WTC11 (cell line): Measurements from ENCODE around the gene GALT. TPM values are rescaled to one million over a fixed set of nuclear protein-coding genes. Genes with fewer than 3 reads are reported as not detected.

ENCODE experiments used
- ATAC-seq: fragments of 200-7000 bp; cut with Tn5 transposase; 2 replicates; pipeline ENCODE4 v1.10.0; 2021; ENCODE audit warnings: mild to moderate bottlenecking, moderate library complexity
- CTCF ChIA-PET: fragments of 300-600 bp; sonication (Branson Sonifier 250); formaldehyde crosslinking; loops from one replicate; lab custom pipeline; 2021; ENCODE audit warnings: antibody characterized with exemption; lab: Charles Lee
- POLR2A ChIA-PET: fragments of 350-600 bp; sonication (Branson Sonifier 250); formaldehyde crosslinking; loops from one replicate; lab custom pipeline; 2021; ENCODE audit warnings: antibody characterized with exemption; lab: Charles Lee
- DNase-seq: peaks from one replicate; pipeline ENCODE4 v3.0.0; 2021; ENCODE audit warnings: low spot score
- H3K27ac Mint-ChIP-seq: 2 replicates; pipeline ENCODE4 v1.8.0; 2021; ENCODE audit warnings: mixed read lengths
- H3K27me3 Mint-ChIP-seq: 2 replicates; pipeline ENCODE4 v1.8.0; 2021; ENCODE audit warnings: low read depth, mild to moderate bottlenecking, moderate library complexity, mixed read lengths
- H3K36me3 Mint-ChIP-seq: 2 replicates; pipeline ENCODE4 v1.8.0; 2021; ENCODE audit warnings: mixed read lengths
- H3K4me1 Mint-ChIP-seq: 2 replicates; pipeline ENCODE4 v1.8.0; 2022; ENCODE audit warnings: mixed read lengths
- H3K4me3 Mint-ChIP-seq: 2 replicates; pipeline ENCODE4 v1.8.0; 2021; ENCODE audit warnings: mild to moderate bottlenecking, moderate library complexity, mixed read lengths
- H3K9me3 Mint-ChIP-seq: 2 replicates; pipeline ENCODE4 v1.8.0; 2021; ENCODE audit warnings: mixed read lengths
- CBFB ChIP-seq: sonication (generic); formaldehyde crosslinking; IDR thresholded peaks from 2 replicates; pipeline ENCODE4 v1.8.1; 2022; ENCODE audit warnings: mild to moderate bottlenecking, low read depth, missing genetic modification reagents
- ETV6 ChIP-seq: sonication (generic); formaldehyde crosslinking; IDR thresholded peaks from 2 replicates; pipeline ENCODE4 v1.8.1; 2022; ENCODE audit warnings: mild to moderate bottlenecking, missing genetic modification reagents
- FOXK1 ChIP-seq: sonication (generic); formaldehyde crosslinking; IDR thresholded peaks from 2 replicates; pipeline ENCODE4 v1.8.0; 2022; ENCODE audit warnings: mild to moderate bottlenecking, moderate library complexity, missing genetic modification reagents
- FOXP1 ChIP-seq: sonication (generic); formaldehyde crosslinking; IDR thresholded peaks from 2 replicates; pipeline ENCODE4 v1.8.0; 2022; ENCODE audit warnings: missing genetic modification reagents, mild to moderate bottlenecking, moderate library complexity, borderline replicate concordance
- HMGA2 ChIP-seq: fragments of 250-450 bp; sonication (Bioruptor Pico); IDR thresholded peaks from 2 replicates; pipeline ENCODE4 v1.4.0; 2021; ENCODE audit warnings: mild to moderate bottlenecking, moderate library complexity
- RORB ChIP-seq: fragments of 250-450 bp; sonication (Bioruptor Pico); IDR thresholded peaks from 2 replicates; pipeline ENCODE4 v1.9.0; 2021; ENCODE audit warnings: mild to moderate bottlenecking
- SMAD3 ChIP-seq: sonication (generic); formaldehyde crosslinking; IDR thresholded peaks from 2 replicates; pipeline ENCODE4 v1.8.0; 2022; ENCODE audit warnings: missing genetic modification reagents, mild to moderate bottlenecking, borderline replicate concordance
- SOX15 ChIP-seq: fragments of 250-450 bp; sonication (Bioruptor Pico); IDR thresholded peaks from 2 replicates; pipeline ENCODE4 v1.9.0; 2021; ENCODE audit warnings: mild to moderate bottlenecking
- TEAD4 ChIP-seq: sonication (generic); formaldehyde crosslinking; IDR thresholded peaks from 2 replicates; pipeline ENCODE4 v1.8.0; 2022; ENCODE audit warnings: mild to moderate bottlenecking, missing genetic modification reagents
- TP53 ChIP-seq: sonication (generic); formaldehyde crosslinking; IDR thresholded peaks from 2 replicates; pipeline ENCODE4 v1.8.1; 2023; ENCODE audit warnings: mild to moderate bottlenecking, missing genetic modification reagents
- ZNF121 ChIP-seq: sonication (generic); formaldehyde crosslinking; IDR thresholded peaks from 2 replicates; pipeline ENCODE4 v1.8.0; 2023; ENCODE audit warnings: missing genetic modification reagents
- ZNF219 ChIP-seq: sonication (generic); formaldehyde crosslinking; IDR thresholded peaks from 2 replicates; pipeline ENCODE4 v1.8.0; 2023; ENCODE audit warnings: missing genetic modification reagents, mild to moderate bottlenecking, borderline replicate concordance
- ZNF232 ChIP-seq: sonication (generic); formaldehyde crosslinking; IDR thresholded peaks from 2 replicates; pipeline ENCODE4 v1.8.0; 2022; ENCODE audit warnings: mild to moderate bottlenecking, missing genetic modification reagents
- ZNF263 ChIP-seq: sonication (generic); formaldehyde crosslinking; IDR thresholded peaks from 2 replicates; pipeline ENCODE4 v1.8.1; 2022; ENCODE audit warnings: low read depth, mild to moderate bottlenecking, moderate library complexity, missing genetic modification reagents
- total RNA-seq: library from RNA; stranded (reverse); gene quantifications from 3 replicates; pipeline ENCODE4 v1.2.3, GENCODE V29; 2021
- TF ChIP-seq, protein P1 (sequence below): sonication (generic); formaldehyde crosslinking; IDR thresholded peaks from 2 replicates; pipeline ENCODE4 v1.8.0; 2022; ENCODE audit warnings: mild to moderate bottlenecking, missing genetic modification reagents
- TF ChIP-seq, protein P2 (sequence below): fragments of 200-600 bp; IDR thresholded peaks from 2 replicates; pipeline ENCODE4 v1.8.0; 2022; ENCODE audit warnings: antibody characterized with exemption
- TF ChIP-seq, protein P3 (sequence below): fragments of 250-450 bp; sonication (Bioruptor Pico); IDR thresholded peaks from 2 replicates; pipeline ENCODE4 v1.9.0; 2021; ENCODE audit warnings: mild to moderate bottlenecking, borderline replicate concordance
- TF ChIP-seq, protein P4 (sequence below): sonication (generic); formaldehyde crosslinking; IDR thresholded peaks from 2 replicates; pipeline ENCODE4 v1.8.1; 2023; ENCODE audit warnings: mild to moderate bottlenecking, moderate library complexity, missing genetic modification reagents
- TF ChIP-seq, protein P5 (sequence below): sonication (generic); formaldehyde crosslinking; IDR thresholded peaks from 2 replicates; pipeline ENCODE4 v1.8.1; 2023; ENCODE audit warnings: mild to moderate bottlenecking, missing genetic modification reagents, borderline replicate concordance

The GALT gene
- total RNA-seq, 1 experiment from 2014 or later, result 39.7 TPM

DNA sequence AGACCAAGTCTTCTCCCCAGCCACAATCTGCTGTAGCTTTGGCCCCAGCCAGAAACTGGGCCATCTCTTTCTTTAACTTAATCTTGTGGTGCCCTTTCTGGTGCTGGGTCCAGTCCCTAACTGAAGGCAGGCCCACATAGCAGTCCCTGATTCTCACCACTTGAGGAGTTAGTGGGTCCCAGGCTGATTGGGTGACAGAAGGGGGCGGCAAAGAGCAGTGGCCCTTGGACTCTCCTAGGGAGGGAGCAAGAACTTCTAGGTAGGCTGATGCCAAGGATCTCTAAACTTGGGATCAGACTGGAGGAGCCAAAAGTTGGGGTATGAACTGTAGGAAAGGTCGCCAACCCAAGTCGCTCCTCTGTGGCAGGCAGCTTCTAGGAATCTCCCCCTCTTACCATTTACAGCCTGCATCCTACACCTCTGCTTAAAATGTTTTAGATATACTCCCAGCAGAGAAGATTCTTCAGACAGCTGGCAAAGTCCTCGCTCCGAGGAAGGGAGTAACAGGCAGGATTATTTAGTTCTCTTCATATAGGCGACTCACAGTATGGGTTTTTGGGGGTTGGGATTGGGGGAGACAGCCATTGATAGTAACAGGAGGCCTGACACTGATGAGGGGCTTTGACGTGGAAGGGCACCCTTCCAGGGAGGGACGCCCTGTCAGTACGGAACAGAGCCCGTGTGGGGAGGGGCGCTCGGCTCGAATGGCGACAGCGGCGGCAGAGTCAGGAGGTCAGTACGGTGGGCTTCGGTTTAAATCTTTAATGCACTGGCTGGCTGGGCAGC is 18.0 kb downstream of the GALT start:
- TF ChIP-seq ETV6 (CRISPR knock-in tag) (0 out of 2 replicates have a peak, but pooled peaks have one; percentile 18), ZNF219 (CRISPR knock-in tag) (no peak), SMAD3 (CRISPR knock-in tag) (no peak), SOX15 (CRISPR knock-in tag) (no peak), ZNF121 (CRISPR knock-in tag) (peak; percentile 83), RORB (no peak), TP53 (CRISPR knock-in tag) (no peak), FOXK1 (CRISPR knock-in tag) (no peak), HMGA2 (CRISPR knock-in tag) (no peak), ZNF263 (CRISPR knock-in tag) (no peak), FOXP1 (CRISPR knock-in tag) (no peak), TEAD4 (CRISPR knock-in tag) (no peak), ZNF232 (no peak), CBFB (CRISPR knock-in tag) (no peak)
- TF ChIP-seq, protein P1, sequence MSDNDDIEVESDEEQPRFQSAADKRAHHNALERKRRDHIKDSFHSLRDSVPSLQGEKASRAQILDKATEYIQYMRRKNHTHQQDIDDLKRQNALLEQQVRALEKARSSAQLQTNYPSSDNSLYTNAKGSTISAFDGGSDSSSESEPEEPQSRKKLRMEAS (CRISPR knock-in tag), result peak; percentile 25; the same call in 1 of the 2 replicates
- TF ChIP-seq, protein P2, sequence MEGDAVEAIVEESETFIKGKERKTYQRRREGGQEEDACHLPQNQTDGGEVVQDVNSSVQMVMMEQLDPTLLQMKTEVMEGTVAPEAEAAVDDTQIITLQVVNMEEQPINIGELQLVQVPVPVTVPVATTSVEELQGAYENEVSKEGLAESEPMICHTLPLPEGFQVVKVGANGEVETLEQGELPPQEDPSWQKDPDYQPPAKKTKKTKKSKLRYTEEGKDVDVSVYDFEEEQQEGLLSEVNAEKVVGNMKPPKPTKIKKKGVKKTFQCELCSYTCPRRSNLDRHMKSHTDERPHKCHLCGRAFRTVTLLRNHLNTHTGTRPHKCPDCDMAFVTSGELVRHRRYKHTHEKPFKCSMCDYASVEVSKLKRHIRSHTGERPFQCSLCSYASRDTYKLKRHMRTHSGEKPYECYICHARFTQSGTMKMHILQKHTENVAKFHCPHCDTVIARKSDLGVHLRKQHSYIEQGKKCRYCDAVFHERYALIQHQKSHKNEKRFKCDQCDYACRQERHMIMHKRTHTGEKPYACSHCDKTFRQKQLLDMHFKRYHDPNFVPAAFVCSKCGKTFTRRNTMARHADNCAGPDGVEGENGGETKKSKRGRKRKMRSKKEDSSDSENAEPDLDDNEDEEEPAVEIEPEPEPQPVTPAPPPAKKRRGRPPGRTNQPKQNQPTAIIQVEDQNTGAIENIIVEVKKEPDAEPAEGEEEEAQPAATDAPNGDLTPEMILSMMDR, result peak; percentile 54
- TF ChIP-seq, protein P3, sequence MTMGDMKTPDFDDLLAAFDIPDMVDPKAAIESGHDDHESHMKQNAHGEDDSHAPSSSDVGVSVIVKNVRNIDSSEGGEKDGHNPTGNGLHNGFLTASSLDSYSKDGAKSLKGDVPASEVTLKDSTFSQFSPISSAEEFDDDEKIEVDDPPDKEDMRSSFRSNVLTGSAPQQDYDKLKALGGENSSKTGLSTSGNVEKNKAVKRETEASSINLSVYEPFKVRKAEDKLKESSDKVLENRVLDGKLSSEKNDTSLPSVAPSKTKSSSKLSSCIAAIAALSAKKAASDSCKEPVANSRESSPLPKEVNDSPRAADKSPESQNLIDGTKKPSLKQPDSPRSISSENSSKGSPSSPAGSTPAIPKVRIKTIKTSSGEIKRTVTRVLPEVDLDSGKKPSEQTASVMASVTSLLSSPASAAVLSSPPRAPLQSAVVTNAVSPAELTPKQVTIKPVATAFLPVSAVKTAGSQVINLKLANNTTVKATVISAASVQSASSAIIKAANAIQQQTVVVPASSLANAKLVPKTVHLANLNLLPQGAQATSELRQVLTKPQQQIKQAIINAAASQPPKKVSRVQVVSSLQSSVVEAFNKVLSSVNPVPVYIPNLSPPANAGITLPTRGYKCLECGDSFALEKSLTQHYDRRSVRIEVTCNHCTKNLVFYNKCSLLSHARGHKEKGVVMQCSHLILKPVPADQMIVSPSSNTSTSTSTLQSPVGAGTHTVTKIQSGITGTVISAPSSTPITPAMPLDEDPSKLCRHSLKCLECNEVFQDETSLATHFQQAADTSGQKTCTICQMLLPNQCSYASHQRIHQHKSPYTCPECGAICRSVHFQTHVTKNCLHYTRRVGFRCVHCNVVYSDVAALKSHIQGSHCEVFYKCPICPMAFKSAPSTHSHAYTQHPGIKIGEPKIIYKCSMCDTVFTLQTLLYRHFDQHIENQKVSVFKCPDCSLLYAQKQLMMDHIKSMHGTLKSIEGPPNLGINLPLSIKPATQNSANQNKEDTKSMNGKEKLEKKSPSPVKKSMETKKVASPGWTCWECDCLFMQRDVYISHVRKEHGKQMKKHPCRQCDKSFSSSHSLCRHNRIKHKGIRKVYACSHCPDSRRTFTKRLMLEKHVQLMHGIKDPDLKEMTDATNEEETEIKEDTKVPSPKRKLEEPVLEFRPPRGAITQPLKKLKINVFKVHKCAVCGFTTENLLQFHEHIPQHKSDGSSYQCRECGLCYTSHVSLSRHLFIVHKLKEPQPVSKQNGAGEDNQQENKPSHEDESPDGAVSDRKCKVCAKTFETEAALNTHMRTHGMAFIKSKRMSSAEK (CRISPR knock-in tag), result no peak
- TF ChIP-seq, protein P4, sequence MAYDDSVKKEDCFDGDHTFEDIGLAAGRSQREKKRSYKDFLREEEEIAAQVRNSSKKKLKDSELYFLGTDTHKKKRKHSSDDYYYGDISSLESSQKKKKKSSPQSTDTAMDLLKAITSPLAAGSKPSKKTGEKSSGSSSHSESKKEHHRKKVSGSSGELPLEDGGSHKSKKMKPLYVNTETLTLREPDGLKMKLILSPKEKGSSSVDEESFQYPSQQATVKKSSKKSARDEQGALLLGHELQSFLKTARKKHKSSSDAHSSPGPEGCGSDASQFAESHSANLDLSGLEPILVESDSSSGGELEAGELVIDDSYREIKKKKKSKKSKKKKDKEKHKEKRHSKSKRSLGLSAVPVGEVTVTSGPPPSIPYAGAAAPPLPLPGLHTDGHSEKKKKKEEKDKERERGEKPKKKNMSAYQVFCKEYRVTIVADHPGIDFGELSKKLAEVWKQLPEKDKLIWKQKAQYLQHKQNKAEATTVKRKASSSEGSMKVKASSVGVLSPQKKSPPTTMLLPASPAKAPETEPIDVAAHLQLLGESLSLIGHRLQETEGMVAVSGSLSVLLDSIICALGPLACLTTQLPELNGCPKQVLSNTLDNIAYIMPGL (CRISPR knock-in tag), result no peak
- TF ChIP-seq, protein P5, sequence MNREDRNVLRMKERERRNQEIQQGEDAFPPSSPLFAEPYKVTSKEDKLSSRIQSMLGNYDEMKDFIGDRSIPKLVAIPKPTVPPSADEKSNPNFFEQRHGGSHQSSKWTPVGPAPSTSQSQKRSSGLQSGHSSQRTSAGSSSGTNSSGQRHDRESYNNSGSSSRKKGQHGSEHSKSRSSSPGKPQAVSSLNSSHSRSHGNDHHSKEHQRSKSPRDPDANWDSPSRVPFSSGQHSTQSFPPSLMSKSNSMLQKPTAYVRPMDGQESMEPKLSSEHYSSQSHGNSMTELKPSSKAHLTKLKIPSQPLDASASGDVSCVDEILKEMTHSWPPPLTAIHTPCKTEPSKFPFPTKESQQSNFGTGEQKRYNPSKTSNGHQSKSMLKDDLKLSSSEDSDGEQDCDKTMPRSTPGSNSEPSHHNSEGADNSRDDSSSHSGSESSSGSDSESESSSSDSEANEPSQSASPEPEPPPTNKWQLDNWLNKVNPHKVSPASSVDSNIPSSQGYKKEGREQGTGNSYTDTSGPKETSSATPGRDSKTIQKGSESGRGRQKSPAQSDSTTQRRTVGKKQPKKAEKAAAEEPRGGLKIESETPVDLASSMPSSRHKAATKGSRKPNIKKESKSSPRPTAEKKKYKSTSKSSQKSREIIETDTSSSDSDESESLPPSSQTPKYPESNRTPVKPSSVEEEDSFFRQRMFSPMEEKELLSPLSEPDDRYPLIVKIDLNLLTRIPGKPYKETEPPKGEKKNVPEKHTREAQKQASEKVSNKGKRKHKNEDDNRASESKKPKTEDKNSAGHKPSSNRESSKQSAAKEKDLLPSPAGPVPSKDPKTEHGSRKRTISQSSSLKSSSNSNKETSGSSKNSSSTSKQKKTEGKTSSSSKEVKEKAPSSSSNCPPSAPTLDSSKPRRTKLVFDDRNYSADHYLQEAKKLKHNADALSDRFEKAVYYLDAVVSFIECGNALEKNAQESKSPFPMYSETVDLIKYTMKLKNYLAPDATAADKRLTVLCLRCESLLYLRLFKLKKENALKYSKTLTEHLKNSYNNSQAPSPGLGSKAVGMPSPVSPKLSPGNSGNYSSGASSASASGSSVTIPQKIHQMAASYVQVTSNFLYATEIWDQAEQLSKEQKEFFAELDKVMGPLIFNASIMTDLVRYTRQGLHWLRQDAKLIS (CRISPR knock-in tag), result no peak
- Mint-ChIP-seq H3K4me1 (peaks cover 9% of the 10 kb centered on the region), H3K27me3 (peaks cover 10% of the 10 kb centered on the region), H3K9me3 (peaks cover 11% of the 10 kb centered on the region), H3K36me3 (peaks cover 15% of the 10 kb centered on the region), H3K4me3 (peak overlapping the region; percentile 94), H3K27ac (peak overlapping the region; percentile 74)
- peak; percentile 94 for DNase-seq
- POLR2A ChIA-PET, result interaction anchor here (1.0 to 1.9 kb wide), 4 partner anchors 10 to 27 kb away, joined by 3 to 11 read pairs (median 6); partner anchors contain the start of genes GALT and SIGMAR1
- peak; percentile 77 for ATAC-seq
- CTCF ChIA-PET, result interaction anchor here (0.6 to 4.0 kb wide), 21 partner anchors 9 to 330 kb away, joined by 3 to 65 read pairs (median 6); partner anchors contain the start of genes ARID3C, DCTN3, GALT and IL11RA
